GM12873 (cell line): Measurements from ENCODE around the gene MYO10.

Source experiments
- TF ChIP-seq, protein P1 (sequence below): IDR thresholded peaks from 2 replicates; pipeline ENCODE4 v1.5.1; 2012; ENCODE audit warnings: low read depth, mild to moderate bottlenecking, moderate library complexity, low read length, control low read depth; ENCODE audit not compliant: insufficient read depth; ENCODE audit errors: missing control alignments

The MYO10 gene

DNA sequence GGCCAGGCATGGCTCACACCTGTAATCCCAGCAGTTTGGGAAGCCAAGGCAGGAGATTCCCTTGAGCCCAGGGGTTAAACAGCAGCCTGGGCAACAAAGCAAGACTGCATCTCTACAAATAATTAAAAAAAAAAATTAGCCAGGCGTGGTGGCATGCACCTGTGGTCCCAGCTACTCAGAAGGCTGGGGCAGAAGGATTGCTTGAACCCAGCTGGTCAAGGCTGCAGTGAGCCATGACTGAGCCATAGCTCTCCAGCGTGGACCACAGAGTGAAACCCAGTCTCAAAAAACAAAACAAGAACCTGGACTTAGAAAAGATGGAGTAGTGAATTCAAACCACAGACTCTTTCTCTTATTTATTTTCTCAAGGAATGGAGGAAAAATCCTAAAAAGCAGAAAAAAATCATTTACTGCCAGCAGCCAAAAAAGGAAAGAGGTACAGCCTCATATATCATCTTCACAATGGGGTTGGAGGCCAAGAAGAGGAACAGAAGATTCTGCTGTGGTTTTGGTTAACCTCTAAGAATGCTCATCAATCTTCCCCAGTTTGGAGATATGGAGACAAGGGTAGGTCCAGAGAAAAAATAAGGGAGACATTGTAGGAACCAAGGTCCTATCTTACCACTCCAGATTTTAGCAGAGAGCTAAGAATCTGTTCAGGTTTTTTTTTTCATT lies 40.0 kb upstream of the MYO10 start:
- TF ChIP-seq, protein P1, sequence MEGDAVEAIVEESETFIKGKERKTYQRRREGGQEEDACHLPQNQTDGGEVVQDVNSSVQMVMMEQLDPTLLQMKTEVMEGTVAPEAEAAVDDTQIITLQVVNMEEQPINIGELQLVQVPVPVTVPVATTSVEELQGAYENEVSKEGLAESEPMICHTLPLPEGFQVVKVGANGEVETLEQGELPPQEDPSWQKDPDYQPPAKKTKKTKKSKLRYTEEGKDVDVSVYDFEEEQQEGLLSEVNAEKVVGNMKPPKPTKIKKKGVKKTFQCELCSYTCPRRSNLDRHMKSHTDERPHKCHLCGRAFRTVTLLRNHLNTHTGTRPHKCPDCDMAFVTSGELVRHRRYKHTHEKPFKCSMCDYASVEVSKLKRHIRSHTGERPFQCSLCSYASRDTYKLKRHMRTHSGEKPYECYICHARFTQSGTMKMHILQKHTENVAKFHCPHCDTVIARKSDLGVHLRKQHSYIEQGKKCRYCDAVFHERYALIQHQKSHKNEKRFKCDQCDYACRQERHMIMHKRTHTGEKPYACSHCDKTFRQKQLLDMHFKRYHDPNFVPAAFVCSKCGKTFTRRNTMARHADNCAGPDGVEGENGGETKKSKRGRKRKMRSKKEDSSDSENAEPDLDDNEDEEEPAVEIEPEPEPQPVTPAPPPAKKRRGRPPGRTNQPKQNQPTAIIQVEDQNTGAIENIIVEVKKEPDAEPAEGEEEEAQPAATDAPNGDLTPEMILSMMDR = no peak

DNA sequence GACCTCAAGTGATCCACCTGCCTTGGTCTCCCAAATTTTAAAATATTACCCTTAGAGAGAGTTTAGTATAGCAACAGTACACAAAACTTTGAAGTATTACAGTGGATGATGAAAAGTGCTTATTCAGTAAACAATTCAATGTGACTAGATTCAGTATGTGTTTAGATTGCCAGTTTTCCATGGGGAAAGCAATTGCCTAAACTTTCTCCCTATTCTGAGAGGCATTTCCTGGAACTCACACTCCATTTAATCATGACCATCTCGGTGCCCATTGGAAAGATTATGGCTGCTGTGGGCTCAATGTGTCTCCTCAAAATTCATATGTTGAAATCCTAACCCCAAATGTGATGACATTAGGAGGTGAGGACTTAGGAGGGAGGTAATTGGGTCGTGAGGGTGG lies 38.9 kb upstream of the MYO10 start:
- TF ChIP-seq, protein P1 = no peak

DNA sequence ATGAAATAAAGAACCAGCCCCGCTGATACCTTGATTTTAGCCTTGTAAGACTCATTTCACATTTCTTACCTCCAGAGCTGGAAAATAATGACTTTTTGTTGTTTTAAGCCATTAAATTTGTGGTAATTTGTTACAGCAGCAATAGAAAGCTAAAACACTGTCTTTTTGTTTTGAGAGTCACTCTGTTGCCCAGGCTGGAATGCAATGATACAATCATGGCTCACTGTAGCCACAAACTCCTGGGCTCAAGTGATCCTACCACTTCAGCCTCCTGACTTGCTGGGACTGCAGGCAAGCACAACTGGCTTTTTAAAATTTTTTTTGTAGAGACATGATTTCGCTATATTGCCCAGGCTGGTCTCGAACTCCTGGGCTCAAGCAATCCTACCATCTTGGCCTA lies 34.7 kb upstream of the MYO10 start:
- TF ChIP-seq, protein P1 = no peak

DNA sequence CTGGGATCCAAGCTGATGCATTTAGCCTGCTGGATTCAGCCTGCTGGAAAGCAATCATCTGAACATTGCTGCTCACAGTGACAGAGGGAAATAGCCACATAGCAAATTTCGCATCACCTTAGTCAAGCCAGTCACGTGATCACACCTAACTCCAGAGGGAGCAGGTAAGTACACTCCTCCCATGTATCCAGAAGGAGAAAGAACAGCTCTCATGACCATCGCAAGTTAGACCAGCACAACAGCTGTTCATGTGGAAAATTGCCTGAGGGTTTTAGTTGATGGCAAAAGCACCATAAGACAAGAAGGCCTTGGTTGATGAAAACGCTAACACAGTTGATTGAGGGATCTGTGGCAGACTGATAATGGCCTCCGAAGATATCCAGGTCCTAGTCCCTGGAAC lies 34.2 kb upstream of the MYO10 start:
- TF ChIP-seq, protein P1 = no peak

DNA sequence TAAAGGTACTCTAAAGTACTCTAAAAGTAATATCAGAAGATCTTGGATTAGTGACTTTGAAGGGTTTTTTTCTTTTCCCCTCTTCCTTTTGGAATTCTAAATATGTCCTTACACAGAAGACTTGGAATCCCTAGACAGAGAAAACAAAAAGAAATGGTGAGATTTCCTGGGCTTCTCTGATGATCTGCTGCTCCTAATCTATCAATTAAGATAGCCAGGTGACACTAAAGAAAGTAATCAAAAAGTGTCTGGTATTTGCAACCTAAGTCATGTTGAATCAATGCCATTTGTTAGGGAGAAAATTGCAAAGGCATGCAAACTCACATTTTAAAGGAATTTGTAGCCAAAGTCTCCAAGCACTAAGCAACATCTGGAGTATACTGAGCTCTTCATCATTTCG lies 29.5 kb upstream of the MYO10 start:
- TF ChIP-seq, protein P1 = no peak

DNA sequence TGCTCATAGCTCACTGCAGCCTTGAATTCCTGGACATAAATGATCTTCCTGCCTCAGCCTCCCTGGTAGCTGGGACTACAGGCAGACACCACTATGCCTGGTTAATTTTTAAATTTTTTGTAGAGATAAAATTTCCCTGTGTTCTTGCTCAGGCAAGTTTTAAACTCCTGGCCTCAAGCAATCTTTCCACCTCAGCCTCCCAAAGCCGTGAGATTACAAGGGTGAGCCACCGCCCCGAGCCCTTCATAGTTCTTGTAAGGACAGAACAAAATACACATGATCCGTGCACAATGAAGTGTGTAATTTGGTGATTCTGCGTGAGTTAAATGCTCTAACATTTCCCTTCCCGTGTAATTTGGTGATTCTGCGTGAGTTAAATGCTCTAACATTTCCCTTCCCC lies 27.7 kb upstream of the MYO10 start:
- TF ChIP-seq, protein P1 = no peak

DNA sequence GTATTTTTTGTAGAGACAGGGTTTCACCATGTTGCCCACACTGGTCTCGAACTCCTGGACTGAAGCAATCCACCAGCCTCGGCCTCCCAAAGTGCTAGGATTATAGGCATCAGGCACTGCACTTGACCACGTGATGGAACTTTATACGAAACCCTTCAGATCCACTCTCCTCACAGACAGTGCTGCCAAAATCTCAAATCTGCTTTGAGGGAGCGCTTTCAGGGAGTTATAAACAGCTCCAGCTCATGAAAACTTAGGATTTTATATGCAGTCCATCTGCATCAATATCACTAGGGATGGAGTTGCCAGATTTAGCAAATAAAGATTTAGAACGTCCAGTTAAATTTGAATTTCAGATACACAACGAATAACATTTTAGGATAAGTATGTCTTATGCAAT lies 25.0 kb upstream of the MYO10 start:
- TF ChIP-seq, protein P1 = no peak
